SK-N-SH (cell line): ENCODE data around the gene GRIP1. TPM values are rescaled to one million over a fixed set of nuclear protein-coding genes. Genes with fewer than 3 reads are reported as not detected.

Source experiments
- CTCF ChIA-PET: fragments of 300-600, 350-600 bp; formaldehyde crosslinking; extraction: SDS; loops from one replicate; lab custom pipeline; 2021; lab: Yijun Ruan, JAX
- POLR2A ChIA-PET: fragments of 350-600 bp; sonication (Branson Sonifier 250); formaldehyde crosslinking; extraction: SDS; loops from one replicate; lab custom pipeline; 2020; ENCODE audit warnings: antibody characterized with exemption, inconsistent platforms; lab: Yijun Ruan, JAX
- DNase-seq: peaks from one replicate; pipeline ENCODE4 v3.0.0; 2012
- H2AFZ ChIP-seq: fragments of 200-600 bp; sonication (generic); 2 replicates; pipeline ENCODE4 v1.8.1; 2016; ENCODE audit warnings: antibody characterized with exemption, mild to moderate bottlenecking, low read depth
- H3F3A ChIP-seq: fragments of 200-600 bp; sonication (generic); replicated peaks from 2 replicates; pipeline ENCODE3; 2016; ENCODE audit warnings: antibody characterized with exemption, mild to moderate bottlenecking; ENCODE audit not compliant: insufficient read depth
- H3K27ac ChIP-seq, 2 experiments: fragments of 200-500 bp in 1 of 2; fragments of 200-600 bp in 1 of 2; sonication (Bioruptor generic) in 1 of 2; sonication (generic), shearing (Covaris generic) in 1 of 2; 2 replicates each; pipeline versions ENCODE4 v1.5.1 to v1.6.1; 2014 to 2016; ENCODE audit warnings: low read depth in 2 of 2, inconsistent platforms in 1 of 2, low read length in 1 of 2, mild to moderate bottlenecking in 1 of 2, mixed read lengths in 1 of 2
- H3K27me3 ChIP-seq: fragments of 200-600 bp; sonication (generic), shearing (Covaris generic); 2 replicates; pipeline ENCODE4 v1.6.1; 2016; ENCODE audit warnings: mixed run types; ENCODE audit not compliant: insufficient read depth
- H3K36me3 ChIP-seq, 2 experiments: fragments of 200-500 bp in 1 of 2; fragments of 200-600 bp in 1 of 2; sonication (Bioruptor generic) in 1 of 2; sonication (generic) in 1 of 2; replicated peaks in 1 of 2; 2 replicates each; pipeline versions ENCODE3 to v1.5.1; 2014 to 2016; ENCODE audit warnings: low read length in 1 of 2, mild to moderate bottlenecking in 1 of 2; ENCODE audit not compliant: insufficient read depth in 2 of 2, control insufficient read depth in 1 of 2
- H3K4me1 ChIP-seq, 2 experiments: fragments of 200-500 bp in 1 of 2; fragments of 200-600 bp in 1 of 2; sonication (Bioruptor generic) in 1 of 2; sonication (generic), shearing (Covaris generic) in 1 of 2; 2 replicates each; pipeline versions ENCODE4 v1.5.1 to v1.6.1; 2014 to 2016; ENCODE audit warnings: low read depth in 1 of 2, low read length in 1 of 2, mixed run types in 1 of 2; ENCODE audit not compliant: insufficient read depth in 2 of 2, control insufficient read depth in 1 of 2
- H3K4me2 ChIP-seq: fragments of 200-600 bp; sonication (generic), shearing (Covaris generic); 2 replicates; pipeline ENCODE4 v1.6.1; 2017; ENCODE audit warnings: mixed run types
- H3K4me3 ChIP-seq, 2 experiments: fragments of 200-500 bp in 1 of 2; fragments of 200-600 bp in 1 of 2; sonication (Bioruptor generic) in 1 of 2; sonication (generic), shearing (Covaris generic) in 1 of 2; 2 replicates each; pipeline versions ENCODE4 v1.5.1 to v1.8.1; 2014 to 2016; ENCODE audit warnings: low read depth in 2 of 2, inconsistent platforms in 1 of 2, low read length in 1 of 2, mild to moderate bottlenecking in 1 of 2, mixed read lengths in 1 of 2, moderate library complexity in 1 of 2
- H3K79me2 ChIP-seq: fragments of 200-600 bp; sonication (generic); 2 replicates; pipeline ENCODE4 v1.8.1; 2017; ENCODE audit warnings: mild to moderate bottlenecking; ENCODE audit not compliant: insufficient read depth
- H3K9ac ChIP-seq: fragments of 200-600 bp; sonication (generic); 2 replicates; pipeline ENCODE4 v1.6.1; 2017; ENCODE audit warnings: mixed run types
- H3K9me2 ChIP-seq: fragments of 200-600 bp; sonication (generic); 2 replicates; pipeline ENCODE4 v1.6.1; 2017; ENCODE audit warnings: mixed run types
- H3K9me3 ChIP-seq: fragments of 200-600 bp; sonication (generic); 2 replicates; pipeline ENCODE4 v1.6.1; 2017; ENCODE audit warnings: mixed run types, mild to moderate bottlenecking, moderate library complexity
- H4K20me1 ChIP-seq: fragments of 200-600 bp; sonication (generic); 2 replicates; pipeline ENCODE4 v1.6.1; 2017; ENCODE audit warnings: mild to moderate bottlenecking, mixed run types; ENCODE audit not compliant: insufficient read depth
- CHD2 ChIP-seq: fragments of 150-350 bp; IDR thresholded peaks from 2 replicates; pipeline ENCODE4 v1.6.1; 2018; ENCODE audit warnings: low read length; ENCODE audit not compliant: partially characterized antibody
- ELF1 ChIP-seq: IDR thresholded peaks from 2 replicates; pipeline ENCODE4 v1.4.0; 2012
- EZH2phosphoT487 ChIP-seq: fragments of 200-600 bp; sonication (generic); IDR thresholded peaks from 2 replicates; pipeline ENCODE4 v1.6.1; 2017; ENCODE audit warnings: low read depth, mixed run types, mild to moderate bottlenecking, antibody characterized with exemption, moderate library complexity, borderline replicate concordance
- FOSL2 ChIP-seq: IDR thresholded peaks from 2 replicates; pipeline ENCODE4 v1.4.0; 2012; ENCODE audit warnings: low read depth, mild to moderate bottlenecking, moderate library complexity, borderline replicate concordance
- FOXM1 ChIP-seq: IDR thresholded peaks from 2 replicates; pipeline ENCODE4 v1.4.0; 2012; ENCODE audit warnings: low read depth, mild to moderate bottlenecking
- GATA2 ChIP-seq: sonication (generic); formaldehyde crosslinking; IDR thresholded peaks from 2 replicates; pipeline ENCODE4 v1.5.0; 2020; ENCODE audit warnings: mild to moderate bottlenecking, missing genetic modification reagents
- JUND ChIP-seq: IDR thresholded peaks from 2 replicates; pipeline ENCODE4 v1.4.0; 2012
- MEF2A ChIP-seq: IDR thresholded peaks from 2 replicates; pipeline ENCODE4 v1.4.0; 2012; ENCODE audit warnings: low read depth, borderline replicate concordance
- POLR2AphosphoS5 ChIP-seq: IDR thresholded peaks from 2 replicates; pipeline ENCODE4 v1.6.1; 2012; ENCODE audit warnings: low read depth, low read length
- RCOR1 ChIP-seq: fragments of 150-350 bp; IDR thresholded peaks from 2 replicates; pipeline ENCODE4 v1.6.1; 2017; ENCODE audit warnings: antibody characterized with exemption, low read length
- RXRA ChIP-seq: IDR thresholded peaks from 2 replicates; pipeline ENCODE4 v1.4.0; 2012; ENCODE audit warnings: low read depth, mild to moderate bottlenecking, borderline replicate concordance
- SIN3A ChIP-seq: IDR thresholded peaks from 2 replicates; pipeline ENCODE4 v1.6.1; 2012; ENCODE audit warnings: low read depth, mild to moderate bottlenecking, low read length, moderate library complexity, borderline replicate concordance
- SMC3 ChIP-seq: IDR thresholded peaks from 2 replicates; pipeline ENCODE4 v1.6.1; 2012; ENCODE audit warnings: low read depth, low read length, improper control_type of control experiment
- TAF1 ChIP-seq: IDR thresholded peaks from 2 replicates; pipeline ENCODE4 v1.6.1; 2012; ENCODE audit warnings: low read depth, mild to moderate bottlenecking, low read length, moderate library complexity, borderline replicate concordance
- TCF12 ChIP-seq: IDR thresholded peaks from 2 replicates; pipeline ENCODE4 v1.4.0; 2012
- USF1 ChIP-seq: IDR thresholded peaks from 2 replicates; pipeline ENCODE4 v1.4.0; 2012; ENCODE audit warnings: low read depth, borderline replicate concordance
- USF2 ChIP-seq: fragments of 150-350 bp; IDR thresholded peaks from 2 replicates; pipeline ENCODE4 v1.6.1; 2017; ENCODE audit warnings: antibody characterized with exemption, low read length, low read depth, borderline replicate concordance
- ZBTB33 ChIP-seq: IDR thresholded peaks from 2 replicates; pipeline ENCODE4 v1.4.0; 2012; ENCODE audit warnings: low read depth, borderline replicate concordance
- WGBS: methylation state at CpG from one replicate; pipeline ENCODE4 v1.1.6; 2017; ENCODE audit warnings: low lambda C conversion rate; 5-methylcytosine and 5-hydroxymethylcytosine counted together
- polyA plus RNA-seq, 3 experiments: library from polyadenylated mRNA; depleted of rRNA; stranded (reverse); fragments of >200 nt; gene quantifications; 2 replicates each; pipeline ENCODE4 v1.2.3, GENCODE V29; 2012
- TF ChIP-seq, protein P1 (sequence below): fragments of 150-350 bp; IDR thresholded peaks from 2 replicates; pipeline ENCODE4 v1.6.1; 2016; ENCODE audit warnings: mild to moderate bottlenecking, low read depth, low read length
- TF ChIP-seq, protein P2 (sequence below): IDR thresholded peaks from 2 replicates; pipeline ENCODE4 v1.4.0; 2012; ENCODE audit warnings: low read depth

Gene GRIP1
- polyA plus RNA-seq, 1 of the 3 experiments (the other 2 are of a cell fraction) = 0.07 TPM

DNA sequence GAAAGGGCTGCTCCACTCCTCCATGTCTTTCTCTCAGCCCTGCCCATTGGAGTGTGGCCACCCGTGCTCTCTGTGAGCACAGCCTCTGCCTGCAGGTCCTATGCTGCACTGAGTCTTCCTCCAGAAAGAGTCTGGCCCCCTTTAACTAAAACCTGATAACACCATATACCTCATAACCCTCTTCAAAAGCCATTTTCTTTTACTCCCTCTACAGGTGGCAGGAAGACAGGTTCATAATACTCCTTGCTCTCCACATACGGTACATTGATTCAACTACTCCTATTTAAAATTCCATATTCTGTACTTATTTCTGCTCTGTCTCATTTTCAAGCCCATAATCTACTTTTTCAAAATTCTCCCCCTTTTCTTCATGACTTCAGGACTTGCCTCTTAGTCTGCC, 232.6 kb downstream of the GRIP1 start:
- H3K4me3 ChIP-seq = no peak overlapping the region
- no peak for DNase-seq
- H3K36me3 ChIP-seq = no peaks in the 10 kb centered on the region

GRCh38 chr12:66441905-66442559, 236.8 kb downstream of the GRIP1 start:
- H3K36me3 ChIP-seq = no peaks in the 10 kb centered on the region
- WGBS = 44% methylated on average over 6 of the region's 6 CpGs
- CTCF ChIA-PET = no interaction called here

More for the DNA sequence above, 232.6 kb downstream of the GRIP1 start:
- H3K4me2 ChIP-seq = no peak overlapping the region
- H3K9me2 ChIP-seq = no peaks in the 10 kb centered on the region
- no peak overlapping the region for H3K9ac ChIP-seq
- H3K27ac ChIP-seq = no peak overlapping the region
- 9% methylated on average over 2 of the region's 2 CpGs for WGBS
- H2AFZ ChIP-seq = no peak overlapping the region
- no peaks in the 10 kb centered on the region; the same call in 1 of the 2 replicates for H3K27me3 ChIP-seq
- TF ChIP-seq POLR2AphosphoS5 (no peak), JUND (no peak), GATA2 (CRISPR knock-in tag) (no peak), SIN3A (no peak), ELF1 (no peak), EZH2phosphoT487 (no peak), USF2 (no peak), SMC3 (no peak)
- TF ChIP-seq, all 33 proteins: peak for 0
- H3K4me1 ChIP-seq = no peaks in the 10 kb centered on the region
- no peaks in the 10 kb centered on the region for H3K79me2 ChIP-seq
- H3F3A ChIP-seq = no peaks in the 10 kb centered on the region
- CTCF ChIA-PET = no interaction called here
- H4K20me1 ChIP-seq = no peaks in the 10 kb centered on the region
- H3K9me3 ChIP-seq = no peaks in the 10 kb centered on the region
- POLR2A ChIA-PET = no interaction called here

More at GRCh38 chr12:66441905-66442559, 236.8 kb downstream of the GRIP1 start:
- Histone ChIP-seq H3K9ac (no peak overlapping the region), H3K79me2 (no peaks in the 10 kb centered on the region), H3K27ac (no peak overlapping the region), H4K20me1 (no peaks in the 10 kb centered on the region), H3K4me1 (no peaks in the 10 kb centered on the region), H3K9me3 (no peaks in the 10 kb centered on the region), H3F3A (no peaks in the 10 kb centered on the region), H3K27me3 (no peaks in the 10 kb centered on the region; the same call in 1 of the 2 replicates), H3K4me2 (no peak overlapping the region), H3K9me2 (no peaks in the 10 kb centered on the region), H3K4me3 (no peak overlapping the region), H2AFZ (no peak overlapping the region)
- no peak for DNase-seq
- POLR2A ChIA-PET = no interaction called here
- no peak for TF ChIP-seq RCOR1
- no peak for TF ChIP-seq FOXM1
- TF ChIP-seq, protein P1, sequence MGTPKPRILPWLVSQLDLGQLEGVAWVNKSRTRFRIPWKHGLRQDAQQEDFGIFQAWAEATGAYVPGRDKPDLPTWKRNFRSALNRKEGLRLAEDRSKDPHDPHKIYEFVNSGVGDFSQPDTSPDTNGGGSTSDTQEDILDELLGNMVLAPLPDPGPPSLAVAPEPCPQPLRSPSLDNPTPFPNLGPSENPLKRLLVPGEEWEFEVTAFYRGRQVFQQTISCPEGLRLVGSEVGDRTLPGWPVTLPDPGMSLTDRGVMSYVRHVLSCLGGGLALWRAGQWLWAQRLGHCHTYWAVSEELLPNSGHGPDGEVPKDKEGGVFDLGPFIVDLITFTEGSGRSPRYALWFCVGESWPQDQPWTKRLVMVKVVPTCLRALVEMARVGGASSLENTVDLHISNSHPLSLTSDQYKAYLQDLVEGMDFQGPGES = no peak
- TF ChIP-seq, protein P2, sequence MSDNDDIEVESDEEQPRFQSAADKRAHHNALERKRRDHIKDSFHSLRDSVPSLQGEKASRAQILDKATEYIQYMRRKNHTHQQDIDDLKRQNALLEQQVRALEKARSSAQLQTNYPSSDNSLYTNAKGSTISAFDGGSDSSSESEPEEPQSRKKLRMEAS = no peak
- TF ChIP-seq USF2 = no peak
- no peak for TF ChIP-seq RXRA
- TF ChIP-seq ZBTB33 = no peak
- TF ChIP-seq CHD2 = no peak
- TF ChIP-seq TAF1 = no peak
- no peak for TF ChIP-seq MEF2A
- TF ChIP-seq TCF12 = no peak
- TF ChIP-seq FOSL2 = no peak
- TF ChIP-seq USF1 = no peak
